Uterus (tissue), 2 donors: ENCODE results near the gene ALOX15B.

Experiments
- CTCF ChIP-seq, 4 experiments: fragments of 200-600 bp in 2 of 4; fragments of 450-650 bp in 2 of 4; sonication (generic) in 2 of 4; IDR thresholded peaks; one replicate each; pipeline ENCODE4 v1.5.1; 2016 to 2019; ENCODE audit warnings: antibody characterized with exemption in 4 of 4, mild to moderate bottlenecking in 2 of 4, moderate library complexity in 1 of 4
- POLR2A ChIP-seq, 2 donors: fragments of 450-650 bp; IDR thresholded peaks; one replicate each; pipeline ENCODE4 v1.6.1; 2016; ENCODE audit warnings: antibody characterized with exemption in 2 of 2, mild to moderate bottlenecking in 1 of 2, moderate library complexity in 1 of 2

GRCh38 chr17:8002721-8003593, 35.9 kb upstream of the ALOX15B start:
- TF ChIP-seq CTCF (IDR thresholded peaks at IDR 0.05), result no peak
- TF ChIP-seq POLR2A (IDR thresholded peaks at IDR 0.05), result no peak
